ENCODE measurements around the gene MMP24OS.
A peak's percentile ranks its signal among the peaks of the same experiment; 100 is the strongest.

Gene MMP24OS

GRCh38 chr20:35243986-35244385 is 33.9 kb downstream of the MMP24OS start:
- DNase-seq: no peak

- no peak for DNase-seq
Measured at GRCh38 chr20:35243317-35243716, 34.6 kb downstream of the MMP24OS start.

DNA sequence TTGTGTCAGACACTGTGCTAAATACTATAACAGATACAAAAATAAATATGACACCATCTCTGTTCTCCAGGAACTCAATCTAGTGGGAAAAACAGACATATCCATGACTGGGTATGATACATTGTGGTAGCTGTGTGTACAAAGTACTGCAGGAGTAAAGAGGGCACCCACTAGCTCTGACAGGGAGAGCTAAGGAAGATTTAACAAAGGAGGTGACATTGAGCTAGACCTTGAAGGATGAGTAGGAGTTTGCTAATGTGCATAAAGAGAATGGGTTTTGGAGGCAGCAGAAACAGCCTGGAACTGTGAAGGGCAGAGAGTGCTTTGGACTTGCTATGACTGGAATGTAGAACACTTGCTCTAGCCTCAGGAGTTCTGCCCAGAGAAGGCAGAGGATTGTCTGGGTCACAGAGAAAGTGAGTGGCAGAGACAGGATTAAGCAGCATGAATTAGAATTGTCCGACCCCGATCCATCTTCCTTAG is 37.1 kb downstream of the MMP24OS start:
- no peak for DNase-seq

DNA sequence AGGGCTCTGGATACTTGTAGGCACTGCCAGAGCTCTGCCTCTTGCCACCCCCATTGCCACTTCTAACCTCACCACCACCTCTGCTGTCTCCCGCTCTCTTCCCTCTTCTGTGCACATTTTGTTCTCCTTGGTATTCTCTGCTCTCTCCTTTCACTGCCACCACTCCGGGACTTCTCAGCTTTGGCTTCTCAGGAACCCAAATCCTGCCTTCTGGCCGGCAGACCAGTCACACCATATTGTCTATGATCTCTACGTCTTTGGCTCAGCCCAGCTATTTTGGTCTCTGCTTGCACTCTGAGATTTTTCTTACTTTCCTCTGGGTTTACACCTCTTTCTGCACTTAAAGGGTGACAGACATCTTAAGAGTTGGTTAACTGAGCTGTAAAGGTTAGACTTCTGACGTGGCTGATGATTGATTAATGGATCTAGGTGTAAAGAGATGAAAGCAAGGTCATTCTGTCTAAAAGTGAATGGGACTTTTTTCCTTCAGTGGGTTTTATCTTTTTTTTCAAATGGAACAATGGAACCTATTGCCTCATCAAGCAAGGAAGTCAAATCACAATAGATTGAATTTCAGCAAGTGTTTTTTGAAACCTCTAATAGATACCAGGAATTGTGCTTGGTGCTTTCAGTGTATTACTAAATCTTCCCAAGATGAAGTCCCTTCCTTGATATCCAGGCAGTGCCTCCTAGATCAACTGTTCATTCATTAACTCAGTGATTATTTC is 37.7 kb downstream of the MMP24OS start:
- DNase-seq: no peak

- no peak for DNase-seq
Measured at GRCh38 chr20:35238735-35239134, 39.2 kb downstream of the MMP24OS start.

DNA sequence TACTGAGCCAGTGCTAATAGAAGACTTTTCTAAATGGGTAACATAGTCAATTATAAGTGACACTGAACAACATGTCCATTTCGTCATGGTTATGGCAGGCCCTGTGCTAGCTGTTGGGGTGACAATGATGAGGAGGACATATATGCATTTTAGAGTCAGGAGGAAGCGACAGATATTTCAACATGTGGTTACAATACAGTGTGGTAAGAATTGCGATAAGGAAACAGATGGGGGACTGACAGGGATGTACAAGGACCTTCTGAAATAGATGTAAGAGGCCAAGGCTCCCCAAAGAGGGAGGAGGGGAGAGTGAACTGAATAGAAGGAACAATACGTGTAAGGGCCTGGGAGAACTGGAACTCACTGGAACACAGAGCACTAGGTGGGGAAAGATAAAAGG is 39.8 kb downstream of the MMP24OS start:
- no peak for DNase-seq

GRCh38 chr20:35237486-35237885 is 40.4 kb downstream of the MMP24OS start:
- DNase-seq: no peak

DNA sequence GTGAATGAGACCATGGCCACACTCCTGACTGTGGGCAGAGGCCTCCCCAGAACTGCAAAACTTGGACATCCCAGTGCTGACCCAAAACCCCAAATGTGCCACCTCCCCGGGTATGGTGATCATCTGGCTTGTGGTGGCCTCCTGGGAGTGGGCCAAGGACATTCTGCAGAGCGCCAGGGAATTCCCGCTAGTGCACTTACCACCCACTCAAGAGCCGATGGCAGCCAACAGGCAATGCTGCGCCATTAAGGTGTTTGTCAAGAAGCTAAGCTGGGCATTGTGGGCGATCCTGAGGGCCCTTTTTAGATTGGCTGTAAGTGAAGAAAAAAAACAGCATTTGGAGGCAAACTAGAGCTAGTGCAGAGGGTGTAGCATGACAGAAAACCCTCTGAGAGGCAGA is 42.0 kb downstream of the MMP24OS start:
- no peak for DNase-seq

- peak; percentile 23 for DNase-seq
Measured at GRCh38 chr20:35232575-35232974, 45.3 kb downstream of the MMP24OS start.

DNA sequence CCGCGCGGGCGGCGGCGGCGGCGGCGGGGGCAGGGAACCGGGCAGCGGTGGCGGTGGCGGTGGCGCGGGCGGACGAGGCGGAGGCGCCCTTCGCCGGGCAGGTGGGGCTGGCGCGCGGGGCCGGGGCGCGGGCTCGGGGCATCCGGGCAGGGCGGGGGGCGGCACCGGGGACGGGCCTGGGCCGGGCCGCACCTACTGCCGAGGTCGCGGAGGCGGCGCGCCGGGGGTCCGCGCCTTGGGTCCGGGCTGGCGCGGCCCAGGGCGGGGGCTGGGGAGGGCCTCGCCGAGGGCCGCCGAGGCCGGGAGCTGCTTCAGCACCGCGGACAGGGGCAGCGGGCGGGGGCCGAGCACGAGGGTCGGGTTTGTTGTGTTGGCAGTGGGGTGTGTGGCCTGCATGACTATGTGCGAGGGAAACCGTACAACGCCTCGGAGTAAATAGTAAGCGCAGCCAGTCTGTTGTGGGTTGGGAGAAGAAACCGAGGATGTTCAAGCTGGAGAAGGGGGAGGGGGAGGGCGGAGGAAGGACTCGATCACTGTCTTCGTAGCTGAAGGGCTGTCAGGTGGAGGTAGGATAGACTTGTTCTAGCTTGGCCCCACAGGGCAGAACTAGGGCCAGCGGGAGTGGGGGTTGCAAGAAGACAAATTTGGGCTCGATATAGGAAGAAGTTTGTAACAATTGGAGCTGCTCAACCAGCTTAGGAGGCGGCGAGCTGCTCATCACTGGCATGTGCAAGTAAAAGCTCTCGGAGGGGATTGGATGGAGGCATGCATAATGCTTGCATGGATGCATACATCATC is 50.8 kb downstream of the MMP24OS start:
- DNase-seq: no peak

All from NCI-H1092 (cell line).